Measurements from ENCODE around the gene LINGO1. TPM values are rescaled to one million over a fixed set of nuclear protein-coding genes. Genes with fewer than 3 reads are reported as not detected.

Gene LINGO1
- total and polyA plus RNA-seq, 2 donors (not counting 3 experiments of a cell fraction or from before 2014, with no cell fraction given): 0.15 to 0.33 TPM

DNA sequence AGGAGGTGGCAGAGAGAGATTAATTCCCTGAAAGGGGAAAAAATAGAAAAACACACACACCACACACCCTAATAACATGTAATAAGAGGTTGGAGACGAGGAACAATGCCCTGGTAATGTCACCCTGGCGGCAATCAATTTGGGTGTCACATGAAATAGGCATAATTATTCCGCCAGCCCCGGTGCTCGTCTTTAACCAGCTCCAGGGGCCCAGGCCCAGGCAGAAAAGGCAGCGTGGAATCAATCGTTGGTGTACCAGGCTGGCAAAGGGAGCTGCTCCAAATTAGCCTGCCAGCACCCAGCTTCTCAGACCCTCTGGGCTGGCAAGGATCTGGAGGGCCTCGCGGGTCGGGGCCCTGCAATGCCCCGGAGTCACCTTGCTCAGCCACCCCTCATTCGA is 5.6 kb downstream of the LINGO1 start:
- peaks cover 30 to 32% of the 10 kb centered on the region in 2 experiments for H3K27me3 ChIP-seq (ENCODE audit: control insufficient read depth in 2 of 2, insufficient read depth in 2 of 2, low read length in 2 of 2)
- TF ChIP-seq JUN (IDR thresholded peaks at IDR 0.05; ENCODE audit: borderline replicate concordance, insufficient read depth, insufficient read length, low read depth) (no peak), POLR2A (IDR thresholded peaks at IDR 0.05; ENCODE audit: low read depth, low read length) (no peak), FOS (IDR thresholded peaks at IDR 0.05; ENCODE audit: borderline replicate concordance, insufficient read depth, low read length) (no peak), MYC (IDR thresholded peaks at IDR 0.05; ENCODE audit: low read depth, low read length) (no peak), POLR2AphosphoS5 (IDR thresholded peaks at IDR 0.05; ENCODE audit: insufficient read depth, low read depth, low read length) (no peak), EZH2 (IDR thresholded peaks at IDR 0.05; ENCODE audit: borderline replicate concordance, low read depth, low read length, severe bottlenecking) (no peak), GATA2 (IDR thresholded peaks at IDR 0.05; ENCODE audit: insufficient read depth, insufficient read length, low read depth, low read length) (no peak)
- TF ChIP-seq, protein P1, sequence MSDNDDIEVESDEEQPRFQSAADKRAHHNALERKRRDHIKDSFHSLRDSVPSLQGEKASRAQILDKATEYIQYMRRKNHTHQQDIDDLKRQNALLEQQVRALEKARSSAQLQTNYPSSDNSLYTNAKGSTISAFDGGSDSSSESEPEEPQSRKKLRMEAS (IDR thresholded peaks at IDR 0.05; ENCODE audit: insufficient read depth, insufficient read length): no peak
- TF ChIP-seq, protein P2, sequence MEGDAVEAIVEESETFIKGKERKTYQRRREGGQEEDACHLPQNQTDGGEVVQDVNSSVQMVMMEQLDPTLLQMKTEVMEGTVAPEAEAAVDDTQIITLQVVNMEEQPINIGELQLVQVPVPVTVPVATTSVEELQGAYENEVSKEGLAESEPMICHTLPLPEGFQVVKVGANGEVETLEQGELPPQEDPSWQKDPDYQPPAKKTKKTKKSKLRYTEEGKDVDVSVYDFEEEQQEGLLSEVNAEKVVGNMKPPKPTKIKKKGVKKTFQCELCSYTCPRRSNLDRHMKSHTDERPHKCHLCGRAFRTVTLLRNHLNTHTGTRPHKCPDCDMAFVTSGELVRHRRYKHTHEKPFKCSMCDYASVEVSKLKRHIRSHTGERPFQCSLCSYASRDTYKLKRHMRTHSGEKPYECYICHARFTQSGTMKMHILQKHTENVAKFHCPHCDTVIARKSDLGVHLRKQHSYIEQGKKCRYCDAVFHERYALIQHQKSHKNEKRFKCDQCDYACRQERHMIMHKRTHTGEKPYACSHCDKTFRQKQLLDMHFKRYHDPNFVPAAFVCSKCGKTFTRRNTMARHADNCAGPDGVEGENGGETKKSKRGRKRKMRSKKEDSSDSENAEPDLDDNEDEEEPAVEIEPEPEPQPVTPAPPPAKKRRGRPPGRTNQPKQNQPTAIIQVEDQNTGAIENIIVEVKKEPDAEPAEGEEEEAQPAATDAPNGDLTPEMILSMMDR (IDR thresholded peaks at IDR 0.05; ENCODE audit: extremely low read depth in 1 of 2, insufficient read depth in 1 of 2, low read depth in 1 of 2, low read length in 2 of 2): no peak
- CTCF ChIA-PET: interaction anchor here (2.1 kb wide), 1 partner anchor 10 kb away, joined by 9 read pairs; no protein-coding TSS in a partner anchor
- no peaks in the 10 kb centered on the region for H3K4me1 ChIP-seq (ENCODE audit: control insufficient read depth, extremely low read depth, insufficient read depth, low read length)
- DNase-seq (ENCODE audit: low read depth, low spot score) (no peak), FAIRE-seq (no peak)
- POLR2A ChIA-PET: no interaction called here
- no peaks in the 10 kb centered on the region for H3K9me1 ChIP-seq (replicated peaks; ENCODE audit: control insufficient read depth, extremely low read depth, insufficient read depth, low read length)
- no TSS peak for BruUV-seq (replicated peaks)
- H3K9me3 ChIP-seq (replicated peaks; ENCODE audit: control insufficient read depth, insufficient read depth, low read length): no peaks in the 10 kb centered on the region
- dilution Hi-C loops (cut with MboI; ENCODE audit: extremely low pct_ligation_motif_present, low sequenced_read_pairs) (no loop called here), intact Hi-C loops (cut with micrococcal nuclease) (no loop called here)
- H4K20me1 ChIP-seq (replicated peaks; ENCODE audit: control insufficient read depth, extremely low read depth, insufficient read depth, low read length): no peaks in the 10 kb centered on the region
- no peaks in the 10 kb centered on the region for H3K79me2 ChIP-seq (ENCODE audit: control insufficient read depth, insufficient read depth, low read length)
- H3K9ac ChIP-seq (replicated peaks; ENCODE audit: extremely low read depth, insufficient read depth, low read length): no peak overlapping the region
- H3K4me3 ChIP-seq (replicated peaks in 1 of 3; ENCODE audit: insufficient read depth in 1 of 3, low read depth in 1 of 3, low read length in 3 of 3): no peak overlapping the region
- H3K27ac ChIP-seq (ENCODE audit: insufficient read depth, low read depth, low read length): no peak overlapping the region
- H3K36me3 ChIP-seq (ENCODE audit: control insufficient read depth in 2 of 2, extremely low read depth in 1 of 2, insufficient read depth in 2 of 2, low read length in 2 of 2): no peaks in the 10 kb centered on the region
- H2AFZ ChIP-seq (ENCODE audit: low read depth, low read length): no peak overlapping the region
- H3K4me2 ChIP-seq (ENCODE audit: insufficient read depth, low read length): no peak overlapping the region

Data from endothelial cell of umbilical vein (primary cell).